BLaER1 (cell line): ENCODE measurements around the gene HLA-DMA.
A peak's percentile ranks its signal among the peaks of the same experiment; 100 is the strongest.

Source experiments
- H3K27ac ChIP-seq: shearing (Covaris generic); formaldehyde crosslinking; 2 replicates; pipeline ENCODE4 v1.8.1; 2022
- H3K27me3 ChIP-seq: shearing (Covaris generic); formaldehyde crosslinking; 2 replicates; pipeline ENCODE4 v1.8.1; 2022
- H3K36me3 ChIP-seq: shearing (Covaris generic); formaldehyde crosslinking; 2 replicates; pipeline ENCODE4 v1.8.1; 2022
- H3K4me1 ChIP-seq: shearing (Covaris generic); formaldehyde crosslinking; 2 replicates; pipeline ENCODE4 v1.8.1; 2022
- H3K4me2 ChIP-seq: shearing (Covaris generic); formaldehyde crosslinking; 2 replicates; pipeline ENCODE4 v1.8.1; 2022
- H3K4me3 ChIP-seq: shearing (Covaris generic); formaldehyde crosslinking; 2 replicates; pipeline ENCODE4 v1.8.1; 2022
- H3K9ac ChIP-seq: shearing (Covaris generic); formaldehyde crosslinking; 2 replicates; pipeline ENCODE4 v1.8.1; 2022
- H3K9me3 ChIP-seq: shearing (Covaris generic); formaldehyde crosslinking; 2 replicates; pipeline ENCODE4 v1.8.1; 2022
- H4K20me1 ChIP-seq: shearing (Covaris generic); formaldehyde crosslinking; 2 replicates; pipeline ENCODE4 v1.8.1; 2022
- Cebpa-rat ChIP-seq: shearing (Covaris generic); IDR thresholded peaks from 2 replicates; pipeline ENCODE4 v1.8.1; 2022

Gene HLA-DMA

GRCh38 chr6:32952817-32953739, at the start of gene HLA-DMA:
HLA-DMA (minus strand) TSS chr6:32953097; CDS start chr6:32953036, 61 bp downstream.
- H3K27me3 ChIP-seq: no peaks in the 10 kb centered on the region
- peaks cover 26% of the 10 kb centered on the region for H3K36me3 ChIP-seq
- TF ChIP-seq Cebpa-rat: no peak
- H3K4me3 ChIP-seq: peak within 1 kb of the TSS; percentile 69
- H3K9me3 ChIP-seq: no peaks in the 10 kb centered on the region
- H4K20me1 ChIP-seq: peaks cover 23% of the 10 kb centered on the region; the same call in 1 of the 2 replicates
- H3K9ac ChIP-seq: peak within 1 kb of the TSS; percentile 83
- H3K4me2 ChIP-seq: peak within 1 kb of the TSS; percentile 88
- H3K27ac ChIP-seq: peak within 1 kb of the TSS; percentile 86
- H3K4me1 ChIP-seq: peaks cover 80% of the 10 kb centered on the region

- Histone ChIP-seq H3K4me3 (no peak overlapping the region), H3K9ac (no peak overlapping the region), H3K27ac (no peak overlapping the region), H3K9me3 (no peaks in the 10 kb centered on the region), H4K20me1 (no peaks in the 10 kb centered on the region), H3K36me3 (peaks cover 25% of the 10 kb centered on the region), H3K27me3 (no peaks in the 10 kb centered on the region), H3K4me1 (peaks cover 9% of the 10 kb centered on the region; the same call in 1 of the 2 replicates), H3K4me2 (no peak overlapping the region)
- no peak for TF ChIP-seq Cebpa-rat
These were observed 48.8 kb upstream of the HLA-DMA start for GRCh38 chr6:33001685-33002084.

- Histone ChIP-seq H3K27ac (no peak overlapping the region), H3K9me3 (no peaks in the 10 kb centered on the region), H3K4me1 (peaks cover 9% of the 10 kb centered on the region; the same call in 1 of the 2 replicates), H3K36me3 (peaks cover 9% of the 10 kb centered on the region; the same call in 1 of the 2 replicates), H3K27me3 (no peaks in the 10 kb centered on the region), H3K4me3 (no peak overlapping the region), H4K20me1 (no peaks in the 10 kb centered on the region), H3K9ac (no peak overlapping the region), H3K4me2 (peak overlapping the region; percentile 14; the same call in 1 of the 2 replicates)
- no peak for TF ChIP-seq Cebpa-rat
These were observed 47.2 kb upstream of the HLA-DMA start for GRCh38 chr6:33000055-33000454.

- no peak overlapping the region for H3K9ac ChIP-seq
- H3K4me3 ChIP-seq: no peak overlapping the region
- H3K4me1 ChIP-seq: peaks cover 7% of the 10 kb centered on the region; the same call in 1 of the 2 replicates
- H4K20me1 ChIP-seq: no peaks in the 10 kb centered on the region
- no peaks in the 10 kb centered on the region for H3K36me3 ChIP-seq
- H3K4me2 ChIP-seq: no peak overlapping the region
- no peaks in the 10 kb centered on the region for H3K9me3 ChIP-seq
- no peaks in the 10 kb centered on the region for H3K27me3 ChIP-seq
- no peak overlapping the region for H3K27ac ChIP-seq
- TF ChIP-seq Cebpa-rat: no peak
These were observed 42.6 kb upstream of the HLA-DMA start for GRCh38 chr6:32995448-32995847.

GRCh38 chr6:32993363-32993973, 40.6 kb upstream of the HLA-DMA start:
- no peak overlapping the region for H3K27ac ChIP-seq
- no peak overlapping the region for H3K4me2 ChIP-seq
- no peaks in the 10 kb centered on the region for H3K4me1 ChIP-seq
- H3K36me3 ChIP-seq: no peaks in the 10 kb centered on the region
- no peaks in the 10 kb centered on the region for H4K20me1 ChIP-seq
- no peak for TF ChIP-seq Cebpa-rat
- H3K27me3 ChIP-seq: no peaks in the 10 kb centered on the region
- no peak overlapping the region for H3K4me3 ChIP-seq
- H3K9me3 ChIP-seq: no peaks in the 10 kb centered on the region
- no peak overlapping the region for H3K9ac ChIP-seq

DNA sequence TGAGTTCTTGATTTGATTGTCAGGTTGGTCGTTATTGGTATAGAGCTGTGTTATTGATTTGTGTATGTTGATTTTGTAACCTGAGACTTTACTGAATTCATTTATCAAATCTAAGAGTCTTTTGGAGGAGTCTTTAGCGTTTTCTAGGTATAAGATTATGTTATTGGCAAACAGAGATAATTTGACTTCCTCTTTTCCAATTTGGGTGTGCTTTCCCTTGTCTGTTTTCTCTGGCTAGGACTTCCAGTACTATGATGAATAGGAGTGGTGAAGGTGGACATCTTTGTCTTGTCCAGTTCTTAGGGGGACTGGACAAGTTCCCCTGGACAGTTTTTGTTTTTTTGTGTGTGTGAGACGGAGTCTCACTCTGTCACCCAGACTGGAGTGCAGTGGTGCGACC, 39.1 kb upstream of the HLA-DMA start:
- H3K27me3 ChIP-seq: no peaks in the 10 kb centered on the region
- H3K4me1 ChIP-seq: no peaks in the 10 kb centered on the region
- no peaks in the 10 kb centered on the region for H4K20me1 ChIP-seq
- H3K27ac ChIP-seq: no peak overlapping the region
- H3K9me3 ChIP-seq: no peaks in the 10 kb centered on the region
- H3K4me3 ChIP-seq: no peak overlapping the region
- no peak for TF ChIP-seq Cebpa-rat
- H3K36me3 ChIP-seq: no peaks in the 10 kb centered on the region
- no peak overlapping the region for H3K9ac ChIP-seq
- no peak overlapping the region for H3K4me2 ChIP-seq

GRCh38 chr6:32989368-32989767, 36.5 kb upstream of the HLA-DMA start:
- Histone ChIP-seq H4K20me1 (peaks cover 3% of the 10 kb centered on the region), H3K27ac (no peak overlapping the region), H3K9me3 (no peaks in the 10 kb centered on the region), H3K9ac (no peak overlapping the region), H3K4me1 (no peaks in the 10 kb centered on the region; the same call in 1 of the 2 replicates), H3K27me3 (no peaks in the 10 kb centered on the region), H3K36me3 (no peaks in the 10 kb centered on the region), H3K4me2 (no peak overlapping the region), H3K4me3 (no peak overlapping the region)
- TF ChIP-seq Cebpa-rat: no peak

- Histone ChIP-seq H3K9ac (no peak overlapping the region), H4K20me1 (peaks cover 49% of the 10 kb centered on the region), H3K27me3 (no peaks in the 10 kb centered on the region), H3K4me3 (no peak overlapping the region), H3K4me1 (peaks cover 16% of the 10 kb centered on the region; the same call in 1 of the 2 replicates), H3K27ac (no peak overlapping the region), H3K4me2 (no peak overlapping the region), H3K36me3 (peaks cover 39% of the 10 kb centered on the region), H3K9me3 (no peaks in the 10 kb centered on the region)
- no peak for TF ChIP-seq Cebpa-rat
These were observed 31.9 kb upstream of the HLA-DMA start for GRCh38 chr6:32984622-32985389.

DNA sequence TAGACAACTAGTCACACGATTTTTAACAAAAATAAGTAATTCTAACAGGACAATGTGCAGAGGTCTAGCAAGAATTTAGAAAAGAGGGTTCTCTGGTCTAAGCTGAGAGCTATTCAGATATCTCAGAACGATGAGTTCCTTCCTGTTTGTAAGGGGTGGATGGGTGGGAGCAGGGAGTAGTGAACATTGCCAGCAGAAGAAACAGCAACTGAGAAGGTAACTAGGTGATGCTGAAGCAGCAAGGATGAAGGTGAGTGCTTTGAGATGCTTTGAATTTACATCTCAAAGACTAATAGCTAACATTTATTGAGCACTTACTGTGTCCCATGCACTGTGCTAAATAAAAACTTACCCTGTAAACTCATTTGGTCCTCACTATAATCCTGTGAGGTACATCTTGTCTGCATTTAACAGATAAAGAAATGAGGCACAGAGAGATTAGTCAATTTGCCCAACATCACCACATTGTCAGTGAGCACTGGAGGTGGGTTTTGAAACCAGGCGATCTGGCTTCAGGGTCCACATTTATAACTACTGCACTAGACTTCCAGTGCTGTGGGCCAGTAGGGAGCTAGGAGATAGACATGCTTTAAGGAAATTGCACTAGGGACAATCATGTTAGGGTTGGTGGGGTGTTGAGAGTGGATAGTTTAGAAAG, 31.2 kb upstream of the HLA-DMA start:
- Histone ChIP-seq H3K4me3 (no peak overlapping the region), H3K36me3 (peaks cover 46% of the 10 kb centered on the region), H3K9ac (no peak overlapping the region), H3K4me1 (peaks cover 18% of the 10 kb centered on the region; the same call in 1 of the 2 replicates), H3K9me3 (no peaks in the 10 kb centered on the region), H4K20me1 (peaks cover 56% of the 10 kb centered on the region), H3K27me3 (no peaks in the 10 kb centered on the region), H3K4me2 (no peak overlapping the region), H3K27ac (no peak overlapping the region)
- no peak for TF ChIP-seq Cebpa-rat
